Activated effector memory CD4-positive, alpha-beta T cell treated with anti-CD3 and anti-CD28 coated beads, Interleukin-2, amount 50 U/mL, for 16 hours (primary cell): Measurements from ENCODE around the gene MAFF.
"Not testable (repeated sequence)": the region's sequence is repeated elsewhere in the genome, so short reads cannot be mapped to it uniquely, and the experiment has no call there.

Experiments
- DNase-seq: peaks from one replicate; pipeline ENCODE4 v3.0.0-alpha.2; 2020

MAFF gene

GRCh38 chr22:38228326-38228872 lies 26.6 kb downstream of the MAFF start:
- no peak for DNase-seq

- DNase-seq = no peak
Observed at GRCh38 chr22:38228873-38229740, 27.3 kb downstream of the MAFF start.

- DNase-seq = peak; percentile 68
Observed at GRCh38 chr22:38230108-38230825, 28.5 kb downstream of the MAFF start.

- no peak for DNase-seq
Observed at GRCh38 chr22:38230916-38231315, 29.1 kb downstream of the MAFF start.

GRCh38 chr22:38232196-38232595 lies 30.4 kb downstream of the MAFF start:
- DNase-seq = no peak

GRCh38 chr22:38233427-38233826 lies 31.6 kb downstream of the MAFF start:
- DNase-seq = no peak

- not testable (repeated sequence) for DNase-seq
Observed at GRCh38 chr22:38233856-38234255, 32.1 kb downstream of the MAFF start.

- no peak for DNase-seq
Observed at GRCh38 chr22:38235240-38235850, 33.6 kb downstream of the MAFF start.

- no peak for DNase-seq
Observed at GRCh38 chr22:38236786-38237185, 35.0 kb downstream of the MAFF start.

GRCh38 chr22:38238519-38239071 lies 36.8 kb downstream of the MAFF start:
- DNase-seq = no peak

- DNase-seq = no peak
Observed at GRCh38 chr22:38239101-38239761, 37.4 kb downstream of the MAFF start.

GRCh38 chr22:38240734-38241252 lies 39.0 kb downstream of the MAFF start:
- DNase-seq = no peak

- DNase-seq = no peak
Observed at GRCh38 chr22:38243007-38243765, 41.4 kb downstream of the MAFF start.

GRCh38 chr22:38244106-38244505 lies 42.3 kb downstream of the MAFF start:
- DNase-seq = no peak

- DNase-seq = no peak
Observed at GRCh38 chr22:38246046-38246658, 44.4 kb downstream of the MAFF start.

- no peak for DNase-seq
Observed at GRCh38 chr22:38246692-38247091, 44.9 kb downstream of the MAFF start.

GRCh38 chr22:38247713-38248112 lies 45.9 kb downstream of the MAFF start:
- DNase-seq = no peak

GRCh38 chr22:38248280-38248679 lies 46.5 kb downstream of the MAFF start:
- no peak for DNase-seq

GRCh38 chr22:38249301-38249700 lies 47.5 kb downstream of the MAFF start:
- DNase-seq = no peak

- DNase-seq = no peak
Observed at GRCh38 chr22:38249803-38250642, 48.2 kb downstream of the MAFF start.
